ENCODE measurements around the gene ROBO4.
A peak's percentile ranks its signal among the peaks of the same experiment; 100 is the strongest.

The ROBO4 gene

DNA sequence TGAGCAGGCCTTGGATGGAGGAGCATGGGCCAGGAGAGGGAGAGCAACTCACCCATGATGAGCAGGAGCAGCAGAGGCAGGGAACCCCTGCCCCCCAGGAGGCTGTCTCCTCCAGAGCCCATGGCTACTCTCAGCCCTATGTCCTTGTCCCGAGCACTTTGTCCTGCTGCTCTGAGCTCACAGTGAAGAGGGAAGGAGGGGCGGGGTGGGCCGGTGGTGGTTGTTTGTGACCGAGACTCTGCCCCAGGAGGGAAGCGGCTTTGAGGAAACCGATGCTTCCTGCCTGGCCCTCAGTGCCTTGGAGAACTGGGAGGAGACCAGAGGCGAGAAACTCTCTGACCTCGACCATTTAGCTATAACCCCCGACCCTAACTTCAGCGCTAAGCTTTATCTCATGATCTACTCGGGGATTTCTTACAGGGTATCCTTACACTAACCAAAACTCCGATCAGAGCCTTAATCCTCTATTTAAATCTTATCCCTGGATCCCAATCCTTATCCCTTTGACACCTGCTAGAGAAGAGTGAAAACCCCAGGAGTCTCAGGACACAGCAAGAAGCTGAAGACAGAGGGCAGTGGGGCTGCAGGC lies at the start of gene ROBO4:
Gene ROBO4, minus strand, starts transcription at position 192 of the 589 bp plus-strand sequence. Its CDS starts 70 bp downstream, at position 122.
- DNase-seq (ENCODE audit: low spot score) = no peak

DNA sequence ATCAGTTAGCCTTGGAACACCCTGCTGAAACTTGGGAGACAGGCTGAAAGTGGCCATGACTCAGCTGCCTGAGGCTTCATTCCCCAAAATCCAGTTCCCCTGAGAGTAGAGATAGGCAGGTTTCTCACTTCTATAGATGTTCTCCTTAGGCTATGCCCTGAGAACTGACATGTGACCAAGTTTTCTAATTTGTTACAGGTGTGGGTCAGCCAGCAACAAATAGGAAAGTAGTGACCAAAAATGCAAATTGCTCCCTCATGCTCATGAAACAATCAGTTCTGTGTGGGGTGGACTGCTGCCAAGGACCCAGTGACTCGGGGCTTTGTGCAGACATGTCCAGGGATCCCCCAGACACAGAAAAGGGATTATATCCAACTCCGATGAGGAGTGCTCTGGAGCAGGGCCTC lies 49.1 kb upstream of the ROBO4 start:
- peak; percentile 92 for DNase-seq (ENCODE audit: low spot score)

DNA sequence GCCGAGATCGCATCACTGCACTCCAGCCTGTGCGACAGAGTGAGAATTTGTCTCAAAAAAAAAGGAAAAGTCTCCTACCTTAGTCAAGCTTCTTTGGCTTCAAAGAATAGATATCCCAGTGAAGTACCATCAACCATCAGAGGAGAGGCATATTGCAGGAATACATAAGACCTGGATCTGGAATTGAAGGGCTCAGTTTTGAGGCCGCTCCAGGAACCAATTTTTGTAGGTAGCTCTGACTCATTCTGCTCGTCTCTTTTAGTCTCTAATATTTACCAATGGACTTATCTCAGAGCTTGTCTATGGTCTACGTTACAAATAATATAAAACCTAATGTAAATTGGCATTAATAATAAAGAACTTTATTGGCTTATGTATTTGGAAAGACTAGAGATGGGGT lies 48.2 kb upstream of the ROBO4 start:
- no peak for DNase-seq (ENCODE audit: low spot score)

DNA sequence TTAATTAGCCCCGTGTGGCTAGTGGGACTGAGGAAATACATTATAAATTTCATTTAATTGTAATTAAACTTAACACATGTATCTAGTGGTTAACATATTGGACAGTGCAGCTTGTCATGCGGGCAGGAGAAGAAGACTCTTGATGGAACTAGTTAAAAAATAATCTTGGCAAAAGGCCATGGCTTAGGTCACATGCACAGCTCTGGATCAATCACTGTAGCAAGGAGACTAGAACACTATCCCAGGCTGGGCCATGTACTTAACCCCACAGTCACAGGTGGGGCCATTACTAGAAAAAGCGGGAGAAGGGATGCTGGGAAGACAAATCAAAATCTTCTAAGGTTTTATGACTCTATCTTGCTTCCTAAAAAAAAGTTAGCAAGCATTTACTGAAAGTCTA lies 46.9 kb upstream of the ROBO4 start:
- DNase-seq (ENCODE audit: low spot score) = no peak

DNA sequence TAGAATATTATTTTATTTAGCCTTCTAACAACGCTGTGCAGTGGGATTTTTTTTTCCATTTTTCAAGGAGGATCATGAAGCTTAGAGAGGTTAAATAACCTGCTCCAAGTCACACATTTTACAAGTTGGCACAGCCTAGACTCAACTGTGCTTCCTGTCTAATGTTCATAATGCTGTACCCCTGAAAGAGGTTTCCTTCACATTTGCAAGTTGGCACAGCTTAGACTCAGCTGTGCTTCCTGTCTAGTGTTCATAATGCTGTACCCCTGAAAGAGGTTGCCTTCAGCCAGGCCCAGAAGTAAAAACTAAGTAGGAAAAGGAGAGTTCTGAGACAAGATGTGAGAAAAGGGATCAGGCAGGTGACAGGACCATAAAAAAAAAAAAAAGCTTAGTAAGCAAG lies 46.1 kb upstream of the ROBO4 start:
- no peak for DNase-seq (ENCODE audit: low spot score)

DNA sequence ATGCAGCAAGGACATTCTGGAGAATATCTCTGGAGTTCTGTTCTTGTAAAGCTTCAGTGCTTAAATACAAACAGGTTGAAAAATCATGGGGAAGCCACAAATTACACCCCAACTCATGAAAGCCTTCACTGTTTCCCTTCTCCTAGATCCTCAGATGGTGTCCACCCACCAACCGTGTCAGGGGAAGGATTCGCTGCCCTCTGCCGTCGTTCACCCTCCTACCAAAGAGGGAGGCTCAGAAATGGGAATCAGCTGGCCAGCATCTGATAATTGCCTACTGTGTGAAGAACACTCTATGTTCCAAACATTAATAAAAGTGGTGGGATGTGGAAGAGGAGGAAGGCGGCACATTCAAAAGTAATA lies 45.6 kb upstream of the ROBO4 start:
- peak; percentile 93 for DNase-seq (ENCODE audit: low spot score)

DNA sequence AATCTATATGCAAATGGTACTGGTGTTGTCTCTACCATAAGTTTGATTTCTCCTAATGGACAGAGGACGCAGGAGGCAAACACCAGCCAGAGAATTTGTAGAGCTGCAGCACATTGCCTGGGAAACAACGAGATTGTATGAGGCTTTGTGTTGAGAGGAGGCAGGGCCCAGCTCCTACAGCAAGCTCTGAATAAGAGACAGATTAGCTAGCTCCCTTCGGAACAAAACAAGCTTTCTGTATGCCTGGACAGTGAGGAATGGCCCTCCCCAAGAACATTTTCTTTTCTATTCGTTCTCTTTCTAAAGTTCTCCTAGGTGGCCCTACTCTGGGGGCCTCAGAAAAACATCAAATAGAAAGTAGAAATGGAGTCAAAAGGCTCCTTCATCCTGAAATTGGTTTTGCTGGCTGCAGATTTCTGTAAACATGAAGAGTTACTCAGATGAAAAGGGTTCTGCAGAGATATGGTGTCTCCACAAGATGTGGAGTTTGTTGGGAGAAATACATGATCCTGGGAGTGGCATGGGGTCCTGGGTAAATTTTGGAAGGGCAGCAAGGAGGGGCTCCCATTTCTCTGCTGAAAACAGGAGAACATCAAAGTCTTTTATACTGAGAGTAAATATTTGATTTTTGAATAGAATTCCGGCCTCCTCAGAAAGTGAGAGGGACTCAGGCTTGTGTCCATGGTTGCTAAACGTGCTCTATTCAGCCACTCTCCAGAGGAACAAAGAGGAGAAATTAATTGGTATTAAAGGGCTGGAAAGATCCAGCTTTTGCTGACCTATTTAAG lies 45.0 kb upstream of the ROBO4 start:
- peak; percentile 95 for DNase-seq (ENCODE audit: low spot score)

DNA sequence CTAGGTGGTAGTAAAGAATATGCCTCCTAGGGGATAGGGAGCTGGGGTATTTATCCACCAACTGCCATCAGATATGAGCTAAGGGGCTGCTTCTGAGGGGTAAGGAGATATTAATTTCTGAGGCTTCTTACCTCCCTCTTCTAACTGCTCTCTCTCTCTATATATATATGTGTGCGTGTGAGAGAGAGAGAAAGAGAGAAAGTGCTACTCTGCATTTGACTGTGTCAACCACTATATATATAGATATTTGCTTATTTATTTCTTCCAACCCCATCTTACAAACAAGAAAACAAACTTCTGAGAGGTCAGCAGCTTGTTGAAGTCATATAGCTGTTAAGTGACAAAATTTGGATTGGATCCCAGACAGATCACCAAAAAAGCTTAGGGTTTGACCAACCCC lies 44.0 kb upstream of the ROBO4 start:
- DNase-seq (ENCODE audit: low spot score) = no peak

DNA sequence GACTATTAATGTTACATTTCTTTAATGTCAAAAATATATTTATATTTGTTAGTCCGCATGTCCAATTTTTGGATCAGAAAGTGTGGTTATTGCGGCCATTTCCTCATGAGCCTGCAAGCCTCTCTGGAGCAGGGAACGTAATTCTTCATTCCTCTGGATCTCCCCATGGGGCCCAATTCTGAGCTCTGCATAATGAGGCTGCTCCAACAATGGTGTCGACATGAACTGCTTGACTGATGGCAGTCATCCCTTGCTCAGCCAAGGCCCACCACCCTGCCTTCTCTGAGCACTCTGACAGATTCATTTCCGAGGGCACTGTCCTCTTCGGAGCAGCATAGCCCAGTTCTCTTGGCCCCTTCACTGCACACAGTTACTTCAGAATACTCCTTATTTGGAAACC lies 41.3 kb upstream of the ROBO4 start:
- no peak for DNase-seq (ENCODE audit: low spot score)

DNA sequence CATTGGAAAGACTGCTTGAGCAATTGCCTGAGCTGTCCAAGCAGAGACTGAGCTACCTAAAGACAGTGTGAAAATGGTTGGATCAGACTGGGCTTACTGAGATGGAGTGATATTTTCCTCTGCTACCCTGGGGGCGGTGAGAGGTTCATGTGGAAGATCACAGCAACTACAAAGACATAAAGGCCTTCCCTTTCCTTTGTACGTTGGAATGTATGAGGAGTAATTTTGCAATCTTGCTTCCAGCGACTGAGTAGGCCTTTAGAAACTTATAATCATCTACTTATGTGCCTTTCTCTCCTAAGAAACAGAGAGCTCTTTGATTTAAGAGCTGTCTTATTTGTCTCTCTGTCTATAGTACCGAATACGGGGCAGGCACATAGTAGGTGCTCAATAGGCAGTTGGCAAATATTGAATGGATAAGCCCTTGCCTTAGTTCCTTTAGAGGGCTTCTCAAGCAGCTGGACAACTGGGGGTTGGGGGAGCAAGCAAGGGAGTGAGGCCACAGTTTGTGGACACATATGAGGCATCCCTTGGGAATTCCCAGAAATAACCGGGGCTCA lies 40.6 kb upstream of the ROBO4 start:
- DNase-seq (ENCODE audit: low spot score) = no peak

DNA sequence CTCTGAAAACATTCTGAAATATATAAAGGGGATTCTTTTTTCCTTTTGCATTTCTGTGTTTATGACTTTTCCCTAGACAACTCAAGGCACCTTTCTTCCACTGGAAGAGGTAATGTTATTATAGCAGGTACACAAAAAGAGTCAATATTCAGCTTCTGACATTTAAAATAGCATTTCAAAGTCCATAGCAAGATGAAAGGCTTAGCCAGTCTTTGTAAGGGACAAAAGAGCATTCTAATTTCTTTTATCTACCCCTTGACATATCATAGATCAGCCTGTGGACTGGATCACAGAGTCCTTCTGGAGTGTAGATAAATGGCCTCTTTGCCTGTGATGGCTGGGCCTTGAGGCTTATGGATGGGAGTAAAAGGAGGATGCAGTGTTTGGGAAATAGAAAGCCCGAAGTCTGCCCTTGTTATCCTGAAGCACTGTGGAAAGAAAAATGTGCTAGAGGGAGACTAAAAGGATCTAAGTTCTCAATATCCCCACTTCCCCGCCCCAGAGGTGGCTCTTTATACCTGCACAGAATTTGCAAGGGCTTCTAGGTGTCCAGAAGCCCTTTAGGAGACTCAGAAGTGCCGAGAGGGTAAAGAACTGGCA lies 39.8 kb upstream of the ROBO4 start:
- no peak for DNase-seq (ENCODE audit: low spot score)

DNA sequence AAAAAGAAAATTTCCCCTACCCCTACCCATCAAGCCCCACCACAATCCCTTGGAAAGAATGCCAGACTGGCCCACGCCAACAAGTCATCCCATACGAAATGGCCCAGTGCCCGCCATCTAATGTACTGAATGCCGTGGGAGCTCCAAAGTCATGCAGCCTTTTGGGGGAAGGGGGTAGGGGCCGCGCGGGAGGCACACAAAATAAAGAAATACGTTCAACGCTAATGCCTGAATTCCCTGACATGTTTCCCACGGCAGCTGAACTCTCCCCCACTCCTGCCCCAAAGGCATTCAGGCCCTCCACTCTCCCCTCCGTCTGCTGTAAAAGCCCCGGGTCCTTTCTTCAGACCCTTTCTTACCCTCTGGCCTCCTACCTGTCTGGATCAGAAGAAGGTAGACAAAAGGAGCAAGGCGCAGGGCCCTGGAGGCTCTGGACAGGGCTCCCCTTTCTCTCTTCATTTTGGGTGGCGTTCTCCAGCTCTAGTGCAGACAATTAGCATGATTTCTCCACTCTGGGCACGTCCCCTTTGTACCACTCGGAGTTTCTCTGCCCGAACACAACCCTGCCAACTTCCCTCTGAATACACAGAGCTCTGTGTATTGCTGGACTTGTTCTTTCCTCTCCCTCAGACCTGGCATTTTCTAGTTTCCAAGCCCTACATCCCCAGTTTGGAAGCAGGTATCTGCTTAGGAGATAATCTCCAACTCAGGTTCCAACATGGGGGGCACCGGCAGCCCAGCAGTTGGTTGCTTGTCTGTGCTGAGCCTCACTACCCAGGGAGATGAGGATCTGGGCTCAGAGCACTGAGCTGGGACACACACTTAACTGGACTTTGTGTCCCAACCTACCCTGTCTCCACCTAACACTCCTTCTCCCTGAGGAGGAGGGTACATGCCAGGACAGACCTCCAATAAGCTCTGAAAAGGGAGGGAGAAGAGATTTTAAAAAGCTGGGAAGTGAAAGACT lies 38.2 kb upstream of the ROBO4 start, which contains the start of gene HEPACAM:
Gene HEPACAM, minus strand, starts transcription at position 500 of the 967 bp plus-strand sequence. Its CDS starts 41 bp downstream, at position 459.
- peak; percentile 94 for DNase-seq (ENCODE audit: low spot score)

DNA sequence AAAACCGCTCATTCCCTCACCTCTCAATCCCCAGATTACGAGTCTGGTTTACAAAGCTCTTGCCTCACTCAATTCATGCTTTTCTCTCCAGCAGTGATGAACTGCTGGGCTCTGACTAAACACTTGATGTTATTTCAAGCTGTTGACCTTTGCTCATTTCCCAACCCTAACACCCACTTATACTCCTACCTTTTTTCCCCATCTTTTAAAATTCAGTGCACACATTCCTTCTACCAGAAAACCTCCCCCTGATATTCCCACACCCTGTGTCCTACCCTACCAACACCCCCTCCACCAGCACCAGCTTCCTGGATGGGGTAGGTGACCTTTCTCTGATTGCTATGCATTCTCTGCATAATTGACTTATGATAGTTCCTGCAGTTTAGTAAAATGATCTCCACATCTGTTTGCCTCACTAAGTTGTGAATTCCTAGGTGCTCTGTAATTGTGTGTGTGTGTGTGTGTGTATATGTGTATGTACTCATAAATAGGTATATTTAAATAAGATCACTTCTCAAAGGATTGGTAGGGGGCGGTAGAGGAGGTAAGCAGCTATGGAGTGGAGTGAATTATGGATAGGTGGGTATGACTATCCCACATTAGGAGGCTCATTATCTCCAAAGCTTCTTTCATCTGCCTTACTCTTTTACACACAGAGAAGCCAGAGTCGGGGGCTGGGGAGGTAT lies 37.3 kb upstream of the ROBO4 start:
- DNase-seq (ENCODE audit: low spot score) = no peak

DNA sequence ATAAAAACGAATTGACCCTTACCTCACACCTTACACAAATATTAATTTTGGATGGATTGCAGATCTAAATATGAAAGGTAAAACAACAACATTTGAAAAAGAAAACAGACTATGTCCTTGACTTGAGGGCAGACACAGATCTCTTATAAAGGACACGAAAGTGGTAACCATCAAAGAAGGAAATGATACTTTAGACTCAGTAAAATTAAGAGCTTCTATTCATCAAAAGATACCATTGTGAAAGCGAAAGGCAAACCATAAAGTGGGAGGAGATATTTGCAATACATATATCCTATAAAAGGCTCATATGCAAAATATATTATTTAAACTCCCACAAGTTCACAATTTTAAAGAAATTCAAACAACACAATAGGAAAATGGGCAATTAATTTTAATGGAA lies 33.1 kb upstream of the ROBO4 start:
- DNase-seq (ENCODE audit: low spot score) = no peak

DNA sequence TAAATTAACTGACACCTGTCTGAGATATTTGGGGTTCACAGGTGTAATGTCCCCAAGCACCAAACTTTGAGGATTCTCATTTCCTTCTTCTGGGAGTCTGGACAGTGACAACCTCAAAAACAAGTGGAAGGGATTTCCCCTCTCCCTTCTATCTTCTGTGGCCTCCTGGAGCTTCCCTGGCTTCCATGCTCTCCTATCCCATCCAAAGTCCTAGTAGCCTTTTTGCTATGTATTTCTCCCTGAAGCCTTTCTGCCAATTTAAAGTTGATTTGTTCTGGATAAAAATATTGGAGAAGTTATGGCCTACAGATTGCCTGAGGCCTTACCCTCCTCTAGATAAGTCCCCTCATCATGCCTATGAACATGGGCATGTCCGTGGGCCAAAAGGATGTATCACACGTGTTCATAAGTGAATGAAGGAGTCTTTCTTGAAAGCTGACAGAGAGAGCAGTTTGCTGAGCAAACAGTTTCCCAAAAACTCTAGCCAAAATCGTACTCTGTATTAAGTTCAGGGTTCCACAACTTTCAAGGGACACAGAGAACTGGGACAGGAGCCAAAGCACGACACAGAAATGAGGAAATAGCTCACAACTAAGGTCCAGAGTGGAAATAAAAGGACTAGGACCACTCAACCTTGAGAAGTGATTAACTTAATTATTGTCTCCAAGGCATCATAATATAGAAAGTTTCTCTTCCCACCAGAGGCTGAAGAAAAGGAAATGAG lies 31.4 kb upstream of the ROBO4 start:
- DNase-seq (ENCODE audit: low spot score) = peak; percentile 65

DNA sequence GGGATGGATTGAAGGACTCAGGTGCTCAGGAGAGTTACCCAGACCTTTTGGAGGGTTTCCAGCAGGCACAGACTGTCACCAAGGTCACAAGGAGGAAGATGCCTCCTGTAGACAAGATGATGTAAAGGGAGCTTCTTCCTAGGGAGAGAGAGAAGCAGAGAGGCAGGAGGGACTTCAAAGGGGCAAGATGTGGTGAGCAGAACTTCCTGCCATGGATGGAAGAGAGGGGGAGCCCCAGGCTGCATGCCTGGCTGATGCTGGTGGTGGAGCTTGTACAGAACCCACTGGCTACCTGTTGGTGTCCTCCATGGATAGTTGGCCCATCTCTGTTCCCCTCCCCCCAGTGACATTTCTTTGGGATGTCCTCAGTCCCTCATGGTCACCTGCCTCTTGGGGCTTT lies 25.6 kb upstream of the ROBO4 start:
- no peak for DNase-seq (ENCODE audit: low spot score)

DNA sequence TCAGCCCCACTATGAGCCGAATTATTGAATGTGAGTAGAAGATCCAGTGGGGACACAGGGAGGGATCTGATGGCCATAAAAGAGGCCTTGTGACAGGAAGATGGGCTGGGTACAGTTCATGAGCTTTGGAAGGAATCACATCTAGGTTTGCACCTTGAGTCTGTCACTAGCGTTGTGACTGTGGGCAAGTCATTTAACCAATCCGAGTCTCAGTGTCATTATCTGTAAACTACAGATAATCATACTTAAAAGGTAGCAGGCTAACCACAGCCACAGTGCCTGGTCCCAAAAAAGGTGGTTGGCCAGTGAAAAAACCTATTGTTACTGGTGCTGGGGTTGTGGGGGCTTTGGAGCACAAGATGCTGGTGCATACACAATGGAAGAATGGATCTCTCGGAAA lies 25.2 kb upstream of the ROBO4 start:
- DNase-seq (ENCODE audit: low spot score) = no peak

DNA sequence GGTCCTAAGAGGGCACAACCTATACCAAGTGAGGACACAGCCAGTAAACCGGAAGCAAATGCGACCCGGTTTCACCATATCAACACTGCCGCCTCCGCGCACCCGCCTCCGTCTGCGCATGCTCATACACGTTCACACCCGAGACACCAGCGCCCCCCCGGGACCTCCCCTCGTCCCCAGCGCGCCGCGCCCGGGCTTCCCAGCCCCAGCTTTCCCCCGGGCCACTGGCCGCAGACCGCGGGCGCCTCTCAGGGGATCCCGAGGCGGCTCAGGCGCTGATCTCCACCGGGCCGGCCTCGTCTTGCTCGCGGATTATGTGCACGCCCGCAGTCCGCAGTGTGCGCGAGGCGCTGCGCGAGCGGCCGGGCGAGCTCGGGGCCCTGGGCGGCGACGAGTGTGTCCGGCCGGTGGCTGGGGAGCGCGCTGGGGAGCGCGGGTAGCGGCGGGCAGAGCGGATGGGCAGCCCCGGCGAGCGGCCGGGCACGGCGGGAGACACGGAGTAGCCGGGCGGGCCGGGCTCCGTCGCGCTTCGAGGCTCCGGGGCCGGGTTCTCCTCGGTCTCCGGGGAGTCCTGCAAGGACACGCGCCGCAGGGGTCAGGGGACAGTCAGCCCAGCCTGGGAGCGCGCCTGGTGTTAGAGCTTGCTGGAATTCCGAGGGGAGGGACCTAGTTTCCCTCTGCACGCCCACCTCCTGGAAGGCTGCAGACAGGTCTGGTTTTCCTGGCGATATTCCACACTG lies 23.4 kb upstream of the ROBO4 start:
- no peak for DNase-seq (ENCODE audit: low spot score)

DNA sequence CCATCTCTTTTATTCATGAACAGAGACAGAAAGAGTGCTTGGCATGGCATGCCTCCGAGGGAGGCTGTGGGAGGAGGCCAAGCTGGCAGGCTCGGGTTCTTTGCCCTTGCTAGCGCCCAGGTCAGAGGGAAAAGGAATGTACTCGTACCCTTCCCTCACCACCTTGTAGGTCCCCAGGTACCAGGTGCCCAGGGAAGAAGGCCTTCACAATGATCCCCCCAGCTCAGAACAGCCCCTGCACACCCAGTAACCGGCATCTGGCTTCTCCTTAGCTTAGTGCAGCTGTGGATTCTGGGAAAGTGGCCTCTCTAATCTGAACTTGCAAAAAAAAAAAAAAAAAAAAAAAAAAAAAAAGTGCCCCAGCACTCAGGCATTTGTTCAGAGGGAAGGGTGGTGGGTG lies 22.7 kb upstream of the ROBO4 start:
- no peak for DNase-seq (ENCODE audit: low spot score)

DNA sequence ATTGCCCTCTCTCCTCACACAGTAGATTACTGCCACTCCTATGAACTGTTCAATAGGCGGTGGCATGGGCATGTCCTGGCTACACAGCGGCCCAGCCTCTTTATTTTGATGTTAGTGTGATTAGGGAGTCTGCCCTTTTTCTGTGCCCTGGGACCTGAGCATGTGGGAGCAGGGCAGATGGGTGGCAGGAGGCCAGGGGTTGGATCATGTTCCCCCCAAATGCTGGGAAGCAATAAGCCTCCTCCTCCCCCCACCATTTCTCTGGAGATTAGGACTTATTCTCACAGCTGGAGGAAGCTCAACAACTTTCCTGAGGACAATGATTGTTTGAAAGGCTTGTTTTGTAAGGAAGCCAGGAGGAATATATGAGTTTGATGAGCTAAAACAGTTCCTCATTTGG lies 22.2 kb upstream of the ROBO4 start:
- DNase-seq (ENCODE audit: low spot score) = no peak
